SK-N-SH treated with all-trans-retinoic acid at 6 μM for 48 hours (cell line): ENCODE measurements around the gene SEMA4D.

ENCODE experiments used
- ATAC-seq: fragments of 200-7000 bp; cut with Tn5 transposase; 3 replicates; pipeline ENCODE4 v1.9.1; 2020; ENCODE audit warnings: mild to moderate bottlenecking, moderate library complexity
- ARNTL ChIP-seq: fragments of 450-650 bp; formaldehyde crosslinking; IDR thresholded peaks from 2 replicates; pipeline ENCODE4 v1.5.0; 2020; ENCODE audit warnings: low read depth, mild to moderate bottlenecking, moderate library complexity, borderline replicate concordance
- BACH2 ChIP-seq: fragments of 250-450 bp; sonication (Bioruptor Pico); IDR thresholded peaks from 2 replicates; pipeline ENCODE4 v1.9.0; 2021; ENCODE audit warnings: mild to moderate bottlenecking, borderline replicate concordance
- CSDC2 ChIP-seq: fragments of 250-450 bp; sonication (Bioruptor Pico); IDR thresholded peaks from 2 replicates; pipeline ENCODE4 v1.5.0; 2020; ENCODE audit warnings: mild to moderate bottlenecking, moderate library complexity
- ESRRG ChIP-seq: fragments of 250-450 bp; sonication (Bioruptor Pico); IDR thresholded peaks from 2 replicates; pipeline ENCODE4 v1.6.1; 2021; ENCODE audit warnings: mild to moderate bottlenecking
- GLIS3 ChIP-seq: fragments of 250-450 bp; sonication (Bioruptor Pico); IDR thresholded peaks from 2 replicates; pipeline ENCODE4 v1.5.0; 2020; ENCODE audit warnings: mild to moderate bottlenecking, moderate library complexity
- OSR1 ChIP-seq: fragments of 250-450 bp; sonication (Bioruptor Pico); IDR thresholded peaks from 2 replicates; pipeline ENCODE4 v1.8.0; 2022; ENCODE audit warnings: moderate library complexity, mild to moderate bottlenecking, inconsistent platforms
- PPARA ChIP-seq: fragments of 250-450 bp; sonication (Bioruptor Pico); IDR thresholded peaks from 2 replicates; pipeline ENCODE4 v1.5.0; 2020; ENCODE audit warnings: mild to moderate bottlenecking, borderline replicate concordance
- RARB ChIP-seq: fragments of 250-450 bp; sonication (Bioruptor Pico); IDR thresholded peaks from 2 replicates; pipeline ENCODE4 v1.8.0; 2021; ENCODE audit warnings: mild to moderate bottlenecking, moderate library complexity
- SNAI2 ChIP-seq: fragments of 250-450 bp; sonication (Bioruptor Pico); IDR thresholded peaks from 2 replicates; pipeline ENCODE4 v1.5.0; 2020; ENCODE audit warnings: mild to moderate bottlenecking, moderate library complexity
- TOX ChIP-seq: fragments of 250-450 bp; sonication (Bioruptor Pico); IDR thresholded peaks from 2 replicates; pipeline ENCODE4 v1.8.0; 2021; ENCODE audit warnings: mild to moderate bottlenecking, moderate library complexity, borderline replicate concordance
- ZFP3 ChIP-seq: fragments of 250-450 bp; sonication (Bioruptor Pico); IDR thresholded peaks from 2 replicates; pipeline ENCODE4 v1.5.0; 2020; ENCODE audit warnings: mild to moderate bottlenecking, moderate library complexity
- ZNF565 ChIP-seq: fragments of 450-650 bp; formaldehyde crosslinking; conservative IDR thresholded peaks from 2 replicates; pipeline ENCODE4 v1.5.0; 2020; ENCODE audit warnings: low read depth, mild to moderate bottlenecking, moderate library complexity
- ZNF70 ChIP-seq: fragments of 450-650 bp; formaldehyde crosslinking; IDR thresholded peaks from 2 replicates; pipeline ENCODE4 v1.5.0; 2020; ENCODE audit warnings: mild to moderate bottlenecking, moderate library complexity
- ZNF8 ChIP-seq: fragments of 450-650 bp; formaldehyde crosslinking; IDR thresholded peaks from 2 replicates; pipeline ENCODE4 v1.5.0; 2020; ENCODE audit warnings: mild to moderate bottlenecking, moderate library complexity
- TF ChIP-seq, protein P1 (sequence below): fragments of 250-450 bp; sonication (Bioruptor Pico); IDR thresholded peaks from 2 replicates; pipeline ENCODE4 v1.8.0; 2021; ENCODE audit warnings: low read depth, mild to moderate bottlenecking, moderate library complexity, borderline replicate concordance
- TF ChIP-seq, protein P2 (sequence below): fragments of 250-450 bp; sonication (Bioruptor Pico); IDR thresholded peaks from 2 replicates; pipeline ENCODE4 v1.8.0; 2020; ENCODE audit warnings: mild to moderate bottlenecking, moderate library complexity, borderline replicate concordance
- TF ChIP-seq, protein P3 (sequence below): fragments of 250-450 bp; sonication (Bioruptor Pico); IDR thresholded peaks from 2 replicates; pipeline ENCODE4 v1.5.1; 2021; ENCODE audit warnings: mild to moderate bottlenecking, moderate library complexity
- TF ChIP-seq, protein P4 (sequence below): fragments of 250-450 bp; sonication (Bioruptor Pico); IDR thresholded peaks from 2 replicates; pipeline ENCODE4 v1.5.0; 2020; ENCODE audit warnings: mild to moderate bottlenecking, moderate library complexity

The SEMA4D gene

DNA sequence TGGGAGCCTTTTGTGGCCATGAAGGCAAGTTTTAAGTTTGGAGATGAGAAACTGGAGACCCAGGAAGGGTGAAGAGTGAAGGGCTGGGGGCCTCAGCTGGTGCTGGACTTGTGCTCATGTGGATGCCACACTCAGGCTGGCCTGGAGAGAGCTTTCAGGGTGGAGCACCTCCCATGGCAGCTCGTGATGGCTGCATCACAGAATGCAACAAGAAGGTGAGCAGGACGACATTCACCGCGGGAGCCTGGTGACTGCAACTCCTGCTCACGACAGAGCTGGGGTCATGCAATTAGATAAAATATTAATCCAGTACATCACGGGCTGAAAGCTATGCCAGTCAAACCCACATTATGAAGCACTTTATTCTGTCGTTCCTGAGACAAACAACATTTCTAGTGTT lies 59.7 kb downstream of the SEMA4D start:
- ATAC-seq = no peak
- TF ChIP-seq ZNF8 (CRISPR knock-in tag) = no peak
- no peak for TF ChIP-seq GLIS3 (CRISPR knock-in tag)
- TF ChIP-seq CSDC2 (CRISPR knock-in tag) = no peak
- no peak for TF ChIP-seq ZNF565 (CRISPR knock-in tag)
- no peak for TF ChIP-seq ZNF70 (CRISPR knock-in tag)
- no peak for TF ChIP-seq OSR1 (CRISPR knock-in tag)
- TF ChIP-seq, protein P1, sequence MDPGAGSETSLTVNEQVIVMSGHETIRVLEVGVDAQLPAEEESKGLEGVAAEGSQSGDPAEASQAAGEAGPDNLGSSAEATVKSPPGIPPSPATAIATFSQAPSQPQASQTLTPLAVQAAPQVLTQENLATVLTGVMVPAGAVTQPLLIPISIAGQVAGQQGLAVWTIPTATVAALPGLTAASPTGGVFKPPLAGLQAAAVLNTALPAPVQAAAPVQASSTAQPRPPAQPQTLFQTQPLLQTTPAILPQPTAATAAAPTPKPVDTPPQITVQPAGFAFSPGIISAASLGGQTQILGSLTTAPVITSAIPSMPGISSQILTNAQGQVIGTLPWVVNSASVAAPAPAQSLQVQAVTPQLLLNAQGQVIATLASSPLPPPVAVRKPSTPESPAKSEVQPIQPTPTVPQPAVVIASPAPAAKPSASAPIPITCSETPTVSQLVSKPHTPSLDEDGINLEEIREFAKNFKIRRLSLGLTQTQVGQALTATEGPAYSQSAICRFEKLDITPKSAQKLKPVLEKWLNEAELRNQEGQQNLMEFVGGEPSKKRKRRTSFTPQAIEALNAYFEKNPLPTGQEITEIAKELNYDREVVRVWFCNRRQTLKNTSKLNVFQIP (CRISPR knock-in tag) = no peak
- TF ChIP-seq, protein P2, sequence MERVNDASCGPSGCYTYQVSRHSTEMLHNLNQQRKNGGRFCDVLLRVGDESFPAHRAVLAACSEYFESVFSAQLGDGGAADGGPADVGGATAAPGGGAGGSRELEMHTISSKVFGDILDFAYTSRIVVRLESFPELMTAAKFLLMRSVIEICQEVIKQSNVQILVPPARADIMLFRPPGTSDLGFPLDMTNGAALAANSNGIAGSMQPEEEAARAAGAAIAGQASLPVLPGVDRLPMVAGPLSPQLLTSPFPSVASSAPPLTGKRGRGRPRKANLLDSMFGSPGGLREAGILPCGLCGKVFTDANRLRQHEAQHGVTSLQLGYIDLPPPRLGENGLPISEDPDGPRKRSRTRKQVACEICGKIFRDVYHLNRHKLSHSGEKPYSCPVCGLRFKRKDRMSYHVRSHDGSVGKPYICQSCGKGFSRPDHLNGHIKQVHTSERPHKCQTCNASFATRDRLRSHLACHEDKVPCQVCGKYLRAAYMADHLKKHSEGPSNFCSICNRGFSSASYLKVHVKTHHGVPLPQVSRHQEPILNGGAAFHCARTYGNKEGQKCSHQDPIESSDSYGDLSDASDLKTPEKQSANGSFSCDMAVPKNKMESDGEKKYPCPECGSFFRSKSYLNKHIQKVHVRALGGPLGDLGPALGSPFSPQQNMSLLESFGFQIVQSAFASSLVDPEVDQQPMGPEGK (CRISPR knock-in tag) = no peak
- no peak for TF ChIP-seq RARB
- TF ChIP-seq ESRRG (CRISPR knock-in tag) = no peak

DNA sequence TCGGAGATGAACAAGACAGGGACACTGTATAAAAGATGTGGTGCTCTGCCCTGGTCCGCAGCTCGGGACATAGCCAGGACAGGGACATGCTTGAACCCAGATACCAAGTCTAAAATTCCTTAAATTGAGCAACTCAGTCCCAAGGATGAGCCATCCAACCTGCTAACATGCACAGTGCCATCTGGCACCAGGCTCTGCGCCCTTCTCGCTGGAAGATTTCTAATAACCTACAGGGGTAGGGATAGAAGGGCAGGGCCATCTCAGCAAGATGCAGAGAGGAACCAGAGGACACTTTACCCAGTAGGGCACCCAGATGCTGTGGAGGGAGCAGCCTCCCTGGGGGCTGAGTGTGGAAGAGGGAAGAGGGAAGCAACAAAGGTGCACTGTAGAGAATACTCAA lies 60.1 kb downstream of the SEMA4D start:
- no peak for ATAC-seq
- no peak for TF ChIP-seq CSDC2 (CRISPR knock-in tag)
- TF ChIP-seq, protein P3, sequence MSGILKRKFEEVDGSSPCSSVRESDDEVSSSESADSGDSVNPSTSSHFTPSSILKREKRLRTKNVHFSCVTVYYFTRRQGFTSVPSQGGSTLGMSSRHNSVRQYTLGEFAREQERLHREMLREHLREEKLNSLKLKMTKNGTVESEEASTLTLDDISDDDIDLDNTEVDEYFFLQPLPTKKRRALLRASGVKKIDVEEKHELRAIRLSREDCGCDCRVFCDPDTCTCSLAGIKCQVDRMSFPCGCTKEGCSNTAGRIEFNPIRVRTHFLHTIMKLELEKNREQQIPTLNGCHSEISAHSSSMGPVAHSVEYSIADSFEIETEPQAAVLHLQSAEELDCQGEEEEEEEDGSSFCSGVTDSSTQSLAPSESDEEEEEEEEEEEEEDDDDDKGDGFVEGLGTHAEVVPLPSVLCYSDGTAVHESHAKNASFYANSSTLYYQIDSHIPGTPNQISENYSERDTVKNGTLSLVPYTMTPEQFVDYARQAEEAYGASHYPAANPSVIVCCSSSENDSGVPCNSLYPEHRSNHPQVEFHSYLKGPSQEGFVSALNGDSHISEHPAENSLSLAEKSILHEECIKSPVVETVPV (CRISPR knock-in tag) = no peak
- no peak for TF ChIP-seq SNAI2 (CRISPR knock-in tag)

DNA sequence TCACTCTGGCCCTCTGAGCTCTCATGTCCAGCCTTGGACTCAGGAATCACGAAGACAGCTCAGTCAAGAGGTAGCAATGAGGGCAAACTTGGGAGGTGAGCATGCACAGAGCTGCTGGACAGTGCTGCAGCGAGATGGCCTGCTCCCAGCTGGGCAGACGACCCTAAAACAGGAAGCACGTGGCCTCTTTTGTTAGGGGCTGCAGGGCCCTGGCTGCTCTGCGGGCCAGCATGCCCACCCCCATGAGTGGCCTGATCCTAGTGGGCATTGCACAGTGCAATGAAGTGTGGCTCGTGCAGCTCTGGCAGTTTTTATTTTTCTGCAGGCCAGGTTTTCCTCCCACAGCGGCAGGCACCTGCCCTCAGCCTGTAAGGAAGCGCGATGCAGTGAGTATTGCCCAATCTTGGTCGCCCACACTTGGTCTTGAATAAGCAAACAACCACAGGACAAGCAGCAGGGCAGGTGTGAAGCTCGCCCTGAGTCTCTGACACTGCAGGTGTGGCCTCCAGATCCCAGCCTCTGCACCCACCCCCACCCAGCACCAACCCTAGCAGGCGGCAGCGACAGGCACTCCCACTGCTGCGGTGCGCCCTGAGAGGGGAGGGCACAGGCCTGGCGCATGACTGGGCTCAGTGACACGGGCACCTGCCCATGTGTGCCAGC lies 60.8 kb downstream of the SEMA4D start:
- no peak for ATAC-seq

More for the DNA sequence above, 60.8 kb downstream of the SEMA4D start:
- TF ChIP-seq BACH2 (CRISPR knock-in tag) (no peak), SNAI2 (CRISPR knock-in tag) (no peak), ZFP3 (CRISPR knock-in tag) (no peak), GLIS3 (CRISPR knock-in tag) (no peak), RARB (no peak), OSR1 (CRISPR knock-in tag) (no peak), PPARA (no peak), ZNF70 (CRISPR knock-in tag) (no peak), ARNTL (no peak), ZNF565 (CRISPR knock-in tag) (no peak), TOX (CRISPR knock-in tag) (no peak)
- TF ChIP-seq, protein P4, sequence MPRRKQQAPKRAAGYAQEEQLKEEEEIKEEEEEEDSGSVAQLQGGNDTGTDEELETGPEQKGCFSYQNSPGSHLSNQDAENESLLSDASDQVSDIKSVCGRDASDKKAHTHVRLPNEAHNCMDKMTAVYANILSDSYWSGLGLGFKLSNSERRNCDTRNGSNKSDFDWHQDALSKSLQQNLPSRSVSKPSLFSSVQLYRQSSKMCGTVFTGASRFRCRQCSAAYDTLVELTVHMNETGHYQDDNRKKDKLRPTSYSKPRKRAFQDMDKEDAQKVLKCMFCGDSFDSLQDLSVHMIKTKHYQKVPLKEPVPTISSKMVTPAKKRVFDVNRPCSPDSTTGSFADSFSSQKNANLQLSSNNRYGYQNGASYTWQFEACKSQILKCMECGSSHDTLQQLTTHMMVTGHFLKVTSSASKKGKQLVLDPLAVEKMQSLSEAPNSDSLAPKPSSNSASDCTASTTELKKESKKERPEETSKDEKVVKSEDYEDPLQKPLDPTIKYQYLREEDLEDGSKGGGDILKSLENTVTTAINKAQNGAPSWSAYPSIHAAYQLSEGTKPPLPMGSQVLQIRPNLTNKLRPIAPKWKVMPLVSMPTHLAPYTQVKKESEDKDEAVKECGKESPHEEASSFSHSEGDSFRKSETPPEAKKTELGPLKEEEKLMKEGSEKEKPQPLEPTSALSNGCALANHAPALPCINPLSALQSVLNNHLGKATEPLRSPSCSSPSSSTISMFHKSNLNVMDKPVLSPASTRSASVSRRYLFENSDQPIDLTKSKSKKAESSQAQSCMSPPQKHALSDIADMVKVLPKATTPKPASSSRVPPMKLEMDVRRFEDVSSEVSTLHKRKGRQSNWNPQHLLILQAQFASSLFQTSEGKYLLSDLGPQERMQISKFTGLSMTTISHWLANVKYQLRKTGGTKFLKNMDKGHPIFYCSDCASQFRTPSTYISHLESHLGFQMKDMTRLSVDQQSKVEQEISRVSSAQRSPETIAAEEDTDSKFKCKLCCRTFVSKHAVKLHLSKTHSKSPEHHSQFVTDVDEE (CRISPR knock-in tag) = no peak
- TF ChIP-seq, protein P2 (CRISPR knock-in tag) = no peak
- TF ChIP-seq, all 23 proteins: peak for 0
